Fibroblast of lung (primary cell): ENCODE measurements around the gene TLR4. TPM values are rescaled to one million over a fixed set of nuclear protein-coding genes. Genes with fewer than 3 reads are reported as not detected.

Source experiments
- DNase-seq, 2 donors: peaks; one replicate each; pipeline versions ENCODE4 v3.0.0 to v3.0.0-alpha.2; 2010; ENCODE audit warnings: low read depth in 2 of 2
- H2AFZ ChIP-seq: 2 replicates; pipeline ENCODE4 v1.5.1; 2012; ENCODE audit warnings: low read length, control low read depth, inconsistent platforms
- H3K27ac ChIP-seq: 2 replicates; pipeline ENCODE4 v1.5.1; 2011; ENCODE audit warnings: low read length, control low read depth; ENCODE audit not compliant: insufficient read depth
- H3K27me3 ChIP-seq: 2 replicates; pipeline ENCODE4 v1.5.1; 2011; ENCODE audit warnings: mild to moderate bottlenecking, low read length; ENCODE audit not compliant: control insufficient read depth, insufficient read depth
- H3K36me3 ChIP-seq: 2 replicates; pipeline ENCODE4 v1.5.1; 2011; ENCODE audit warnings: low read length; ENCODE audit not compliant: control insufficient read depth, insufficient read depth
- H3K4me1 ChIP-seq: 2 replicates; pipeline ENCODE4 v1.5.1; 2011; ENCODE audit warnings: low read length; ENCODE audit not compliant: control insufficient read depth, insufficient read depth; ENCODE audit errors: extremely low read depth
- H3K4me2 ChIP-seq: 2 replicates; pipeline ENCODE4 v1.5.1; 2011; ENCODE audit warnings: low read length, control low read depth; ENCODE audit not compliant: insufficient read depth; ENCODE audit errors: extremely low read depth
- H3K4me3 ChIP-seq, 4 experiments: fragments of 200-600 bp in 1 of 4; sonication (generic) in 1 of 4; replicated peaks in 1 of 4; 2 replicates each; pipeline ENCODE4 v1.5.1; 2011 to 2016; ENCODE audit warnings: low read length in 4 of 4, low read depth in 3 of 4, mild to moderate bottlenecking in 3 of 4, control low read depth in 2 of 4, inconsistent platforms in 1 of 4, mixed read lengths in 1 of 4; ENCODE audit not compliant: insufficient read depth in 1 of 4; ENCODE audit errors: control extremely low read depth in 1 of 4
- H3K79me2 ChIP-seq: 2 replicates; pipeline ENCODE4 v1.5.1; 2012; ENCODE audit warnings: mild to moderate bottlenecking, low read length, inconsistent platforms; ENCODE audit not compliant: control insufficient read depth, insufficient read depth
- H3K9ac ChIP-seq: 2 replicates; pipeline ENCODE4 v1.5.1; 2011; ENCODE audit warnings: mild to moderate bottlenecking, low read length, control low read depth; ENCODE audit not compliant: insufficient read depth
- H3K9me3 ChIP-seq: 2 replicates; pipeline ENCODE4 v1.5.1; 2012; ENCODE audit warnings: low read depth, low read length; ENCODE audit not compliant: control insufficient read depth, insufficient read depth
- H4K20me1 ChIP-seq: 2 replicates; pipeline ENCODE4 v1.5.1; 2011; ENCODE audit warnings: low read length; ENCODE audit not compliant: control insufficient read depth, insufficient read depth; ENCODE audit errors: extremely low read depth
- CTCF ChIP-seq, 2 donors: IDR thresholded peaks in 1 of 2; conservative IDR thresholded peaks in 1 of 2; 1 replicate in 1 of 2; 2 replicates in 1 of 2; pipeline ENCODE4 v1.5.1; 2011 to 2012; ENCODE audit warnings: low read length in 2 of 2, control low read depth in 1 of 2, inconsistent platforms in 1 of 2, low read depth in 1 of 2, mild to moderate bottlenecking in 1 of 2
- EZH2 ChIP-seq: IDR thresholded peaks from 2 replicates; pipeline ENCODE4 v1.5.1; 2012; ENCODE audit warnings: low read length, control low read depth, mild to moderate bottlenecking; ENCODE audit errors: missing control alignments
- polyA plus RNA-seq, 2 donors: library from polyadenylated mRNA; depleted of rRNA in 1 of 2; stranded (reverse) in 1 of 2; unstranded in 1 of 2; fragments of >200 nt; gene quantifications; 2 replicates each; pipeline ENCODE4 v1.2.1, GENCODE V29; 2011 to 2012; ENCODE audit warnings: missing spikeins in 1 of 2
- total RNA-seq: library from RNA; depleted of rRNA; stranded (reverse); fragments of >200 nt; gene quantifications from 2 replicates; pipeline ENCODE4 v1.2.1, GENCODE V29; 2014

Gene TLR4
- total and polyA plus RNA-seq, 2 donors (not counting 1 experiment from before 2014, with no cell fraction given): 2.2 to 2.6 TPM

- TF ChIP-seq CTCF (conservative IDR thresholded peaks at IDR 0.05 in 1 of 2, IDR thresholded peaks at IDR 0.05 in 1 of 2; ENCODE audit: low read depth in 1 of 2, low read length in 2 of 2) (no peak), EZH2 (no peak)
- H3K4me1 ChIP-seq: no peaks in the 10 kb centered on the region
- no peaks in the 10 kb centered on the region for H3K27me3 ChIP-seq
- no peaks in the 10 kb centered on the region for H3K9me3 ChIP-seq
- H3K36me3 ChIP-seq: no peaks in the 10 kb centered on the region
- no peaks in the 10 kb centered on the region for H4K20me1 ChIP-seq
- no peak overlapping the region for H3K27ac ChIP-seq
- H2AFZ ChIP-seq: no peak overlapping the region
- DNase-seq: no peak
- H3K9ac ChIP-seq: no peak overlapping the region
- H3K4me3 ChIP-seq: no peak overlapping the region
- H3K4me2 ChIP-seq: no peak overlapping the region
- no peaks in the 10 kb centered on the region for H3K79me2 ChIP-seq
Measured at GRCh38 chr9:117720066-117720465, 15.9 kb downstream of the TLR4 start.

- Histone ChIP-seq H2AFZ (no peak overlapping the region), H3K9me3 (no peaks in the 10 kb centered on the region), H3K27me3 (no peaks in the 10 kb centered on the region), H3K79me2 (no peaks in the 10 kb centered on the region), H4K20me1 (no peaks in the 10 kb centered on the region), H3K27ac (no peak overlapping the region), H3K4me2 (no peak overlapping the region), H3K4me3 (no peak overlapping the region), H3K36me3 (no peaks in the 10 kb centered on the region), H3K9ac (no peak overlapping the region), H3K4me1 (no peaks in the 10 kb centered on the region)
- TF ChIP-seq CTCF (conservative IDR thresholded peaks at IDR 0.05 in 1 of 2, IDR thresholded peaks at IDR 0.05 in 1 of 2; ENCODE audit: low read depth in 1 of 2, low read length in 2 of 2) (no peak), EZH2 (no peak)
- DNase-seq: no peak
Measured at GRCh38 chr9:117720555-117720954, 16.4 kb downstream of the TLR4 start.

- H3K4me1 ChIP-seq: no peaks in the 10 kb centered on the region
- H3K9me3 ChIP-seq: no peaks in the 10 kb centered on the region
- TF ChIP-seq EZH2: no peak
- TF ChIP-seq CTCF (conservative IDR thresholded peaks at IDR 0.05 in 1 of 2, IDR thresholded peaks at IDR 0.05 in 1 of 2; ENCODE audit: low read depth in 1 of 2, low read length in 2 of 2): no peak
- no peak overlapping the region for H3K4me2 ChIP-seq
- H3K4me3 ChIP-seq: no peak overlapping the region
- no peak overlapping the region for H3K27ac ChIP-seq
- no peaks in the 10 kb centered on the region for H3K27me3 ChIP-seq
- H4K20me1 ChIP-seq: no peaks in the 10 kb centered on the region
- no peaks in the 10 kb centered on the region for H3K36me3 ChIP-seq
- H2AFZ ChIP-seq: no peak overlapping the region
- no peak for DNase-seq
- no peak overlapping the region for H3K9ac ChIP-seq
- no peaks in the 10 kb centered on the region for H3K79me2 ChIP-seq
Measured at GRCh38 chr9:117720987-117721386, 16.8 kb downstream of the TLR4 start.
